Measurements from ENCODE around the gene ADARB2.

DNA sequence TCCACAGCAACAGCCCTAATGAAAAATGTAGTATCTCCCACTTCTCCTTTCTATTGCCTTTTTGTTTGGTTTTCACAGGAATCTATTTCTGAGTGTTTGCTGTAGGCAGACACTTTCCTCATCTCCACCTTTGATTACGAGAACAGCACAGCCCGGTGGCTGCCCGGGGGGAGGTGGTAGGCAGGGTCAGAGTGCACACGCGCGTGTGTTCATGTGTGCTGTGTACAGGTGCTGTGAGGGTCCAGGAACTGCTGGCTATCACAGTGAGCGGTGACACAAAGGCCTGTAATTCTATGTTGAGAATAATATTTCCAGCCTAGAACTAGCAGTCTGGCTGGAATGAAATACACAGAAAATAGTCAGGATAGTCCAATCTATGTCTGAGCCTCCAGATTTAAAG lies 212.8 kb downstream of the ADARB2 start:
- TF ChIP-seq, protein P1, sequence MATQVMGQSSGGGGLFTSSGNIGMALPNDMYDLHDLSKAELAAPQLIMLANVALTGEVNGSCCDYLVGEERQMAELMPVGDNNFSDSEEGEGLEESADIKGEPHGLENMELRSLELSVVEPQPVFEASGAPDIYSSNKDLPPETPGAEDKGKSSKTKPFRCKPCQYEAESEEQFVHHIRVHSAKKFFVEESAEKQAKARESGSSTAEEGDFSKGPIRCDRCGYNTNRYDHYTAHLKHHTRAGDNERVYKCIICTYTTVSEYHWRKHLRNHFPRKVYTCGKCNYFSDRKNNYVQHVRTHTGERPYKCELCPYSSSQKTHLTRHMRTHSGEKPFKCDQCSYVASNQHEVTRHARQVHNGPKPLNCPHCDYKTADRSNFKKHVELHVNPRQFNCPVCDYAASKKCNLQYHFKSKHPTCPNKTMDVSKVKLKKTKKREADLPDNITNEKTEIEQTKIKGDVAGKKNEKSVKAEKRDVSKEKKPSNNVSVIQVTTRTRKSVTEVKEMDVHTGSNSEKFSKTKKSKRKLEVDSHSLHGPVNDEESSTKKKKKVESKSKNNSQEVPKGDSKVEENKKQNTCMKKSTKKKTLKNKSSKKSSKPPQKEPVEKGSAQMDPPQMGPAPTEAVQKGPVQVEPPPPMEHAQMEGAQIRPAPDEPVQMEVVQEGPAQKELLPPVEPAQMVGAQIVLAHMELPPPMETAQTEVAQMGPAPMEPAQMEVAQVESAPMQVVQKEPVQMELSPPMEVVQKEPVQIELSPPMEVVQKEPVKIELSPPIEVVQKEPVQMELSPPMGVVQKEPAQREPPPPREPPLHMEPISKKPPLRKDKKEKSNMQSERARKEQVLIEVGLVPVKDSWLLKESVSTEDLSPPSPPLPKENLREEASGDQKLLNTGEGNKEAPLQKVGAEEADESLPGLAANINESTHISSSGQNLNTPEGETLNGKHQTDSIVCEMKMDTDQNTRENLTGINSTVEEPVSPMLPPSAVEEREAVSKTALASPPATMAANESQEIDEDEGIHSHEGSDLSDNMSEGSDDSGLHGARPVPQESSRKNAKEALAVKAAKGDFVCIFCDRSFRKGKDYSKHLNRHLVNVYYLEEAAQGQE (tag by site-specific recombination; IDR thresholded peaks at IDR 0.05): no peak
- TF ChIP-seq, protein P2, sequence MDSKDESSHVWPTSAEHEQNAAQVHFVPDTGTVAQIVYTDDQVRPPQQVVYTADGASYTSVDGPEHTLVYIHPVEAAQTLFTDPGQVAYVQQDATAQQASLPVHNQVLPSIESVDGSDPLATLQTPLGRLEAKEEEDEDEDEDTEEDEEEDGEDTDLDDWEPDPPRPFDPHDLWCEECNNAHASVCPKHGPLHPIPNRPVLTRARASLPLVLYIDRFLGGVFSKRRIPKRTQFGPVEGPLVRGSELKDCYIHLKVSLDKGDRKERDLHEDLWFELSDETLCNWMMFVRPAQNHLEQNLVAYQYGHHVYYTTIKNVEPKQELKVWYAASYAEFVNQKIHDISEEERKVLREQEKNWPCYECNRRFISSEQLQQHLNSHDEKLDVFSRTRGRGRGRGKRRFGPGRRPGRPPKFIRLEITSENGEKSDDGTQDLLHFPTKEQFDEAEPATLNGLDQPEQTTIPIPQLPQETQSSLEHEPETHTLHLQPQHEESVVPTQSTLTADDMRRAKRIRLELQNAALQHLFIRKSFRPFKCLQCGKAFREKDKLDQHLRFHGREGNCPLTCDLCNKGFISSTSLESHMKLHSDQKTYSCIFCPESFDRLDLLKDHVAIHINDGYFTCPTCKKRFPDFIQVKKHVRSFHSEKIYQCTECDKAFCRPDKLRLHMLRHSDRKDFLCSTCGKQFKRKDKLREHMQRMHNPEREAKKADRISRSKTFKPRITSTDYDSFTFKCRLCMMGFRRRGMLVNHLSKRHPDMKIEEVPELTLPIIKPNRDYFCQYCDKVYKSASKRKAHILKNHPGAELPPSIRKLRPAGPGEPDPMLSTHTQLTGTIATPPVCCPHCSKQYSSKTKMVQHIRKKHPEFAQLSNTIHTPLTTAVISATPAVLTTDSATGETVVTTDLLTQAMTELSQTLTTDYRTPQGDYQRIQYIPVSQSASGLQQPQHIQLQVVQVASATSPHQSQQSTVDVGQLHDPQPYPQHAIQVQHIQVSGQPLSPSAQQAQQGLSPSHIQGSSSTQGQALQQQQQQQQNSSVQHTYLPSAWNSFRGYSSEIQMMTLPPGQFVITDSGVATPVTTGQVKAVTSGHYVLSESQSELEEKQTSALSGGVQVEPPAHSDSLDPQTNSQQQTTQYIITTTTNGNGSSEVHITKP (tag by site-specific recombination; IDR thresholded peaks at IDR 0.05): no peak
- TF ChIP-seq, protein P3, sequence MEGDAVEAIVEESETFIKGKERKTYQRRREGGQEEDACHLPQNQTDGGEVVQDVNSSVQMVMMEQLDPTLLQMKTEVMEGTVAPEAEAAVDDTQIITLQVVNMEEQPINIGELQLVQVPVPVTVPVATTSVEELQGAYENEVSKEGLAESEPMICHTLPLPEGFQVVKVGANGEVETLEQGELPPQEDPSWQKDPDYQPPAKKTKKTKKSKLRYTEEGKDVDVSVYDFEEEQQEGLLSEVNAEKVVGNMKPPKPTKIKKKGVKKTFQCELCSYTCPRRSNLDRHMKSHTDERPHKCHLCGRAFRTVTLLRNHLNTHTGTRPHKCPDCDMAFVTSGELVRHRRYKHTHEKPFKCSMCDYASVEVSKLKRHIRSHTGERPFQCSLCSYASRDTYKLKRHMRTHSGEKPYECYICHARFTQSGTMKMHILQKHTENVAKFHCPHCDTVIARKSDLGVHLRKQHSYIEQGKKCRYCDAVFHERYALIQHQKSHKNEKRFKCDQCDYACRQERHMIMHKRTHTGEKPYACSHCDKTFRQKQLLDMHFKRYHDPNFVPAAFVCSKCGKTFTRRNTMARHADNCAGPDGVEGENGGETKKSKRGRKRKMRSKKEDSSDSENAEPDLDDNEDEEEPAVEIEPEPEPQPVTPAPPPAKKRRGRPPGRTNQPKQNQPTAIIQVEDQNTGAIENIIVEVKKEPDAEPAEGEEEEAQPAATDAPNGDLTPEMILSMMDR (tag by site-specific recombination; IDR thresholded peaks at IDR 0.05): no peak
- TF ChIP-seq SETDB1 (IDR thresholded peaks at IDR 0.05; ENCODE audit: insufficient read length, low read length): no peak
